Body of pancreas (tissue), 4 donors: ENCODE measurements around the gene ST6GALNAC4.

ENCODE experiments used
- POLR2A ChIP-seq, 3 donors: fragments of 450-650 bp; IDR thresholded peaks; one replicate each; pipeline ENCODE4 v1.6.1; 2016; ENCODE audit warnings: antibody characterized with exemption in 3 of 3, mild to moderate bottlenecking in 2 of 3
- TF ChIP-seq, protein P1 (sequence below), 7 experiments: fragments of 450-650 bp in 4 of 7; fragments of 200-600 bp in 3 of 7; sonication (generic) in 3 of 7; IDR thresholded peaks; one replicate each; pipeline ENCODE4 v1.5.1; 2016 to 2019; ENCODE audit warnings: antibody characterized with exemption in 7 of 7

DNA sequence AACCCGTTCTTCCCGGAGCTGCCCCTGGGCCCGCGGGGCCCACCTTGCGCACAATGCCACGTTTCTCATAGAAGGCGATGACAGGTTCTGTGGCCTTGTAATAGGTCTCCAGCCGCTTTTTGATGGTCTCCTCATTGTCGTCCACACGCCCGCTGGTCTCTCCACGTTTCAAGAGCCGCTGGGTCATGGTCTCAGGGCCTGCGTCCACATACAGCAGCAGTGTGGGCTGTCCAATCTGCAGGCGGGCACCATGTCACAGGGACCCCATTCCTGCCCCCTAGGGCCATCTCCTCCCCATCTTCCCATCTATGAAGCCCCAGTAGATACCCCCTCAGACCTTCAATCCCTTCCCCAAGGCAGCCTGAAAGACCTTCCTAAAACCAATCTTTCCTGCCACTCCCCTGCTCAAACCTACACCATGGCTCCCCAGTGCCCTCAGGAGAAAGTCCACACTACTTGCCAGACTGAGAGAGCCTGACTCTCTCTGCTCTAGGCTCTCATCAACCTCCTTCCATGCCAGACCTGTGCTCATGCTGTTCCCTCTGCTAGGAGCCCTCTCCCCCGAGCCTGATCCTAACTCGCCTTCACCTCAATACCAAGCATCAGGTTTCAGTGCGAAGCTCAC lies 48.5 kb downstream of the ST6GALNAC4 start:
- TF ChIP-seq, protein P1, sequence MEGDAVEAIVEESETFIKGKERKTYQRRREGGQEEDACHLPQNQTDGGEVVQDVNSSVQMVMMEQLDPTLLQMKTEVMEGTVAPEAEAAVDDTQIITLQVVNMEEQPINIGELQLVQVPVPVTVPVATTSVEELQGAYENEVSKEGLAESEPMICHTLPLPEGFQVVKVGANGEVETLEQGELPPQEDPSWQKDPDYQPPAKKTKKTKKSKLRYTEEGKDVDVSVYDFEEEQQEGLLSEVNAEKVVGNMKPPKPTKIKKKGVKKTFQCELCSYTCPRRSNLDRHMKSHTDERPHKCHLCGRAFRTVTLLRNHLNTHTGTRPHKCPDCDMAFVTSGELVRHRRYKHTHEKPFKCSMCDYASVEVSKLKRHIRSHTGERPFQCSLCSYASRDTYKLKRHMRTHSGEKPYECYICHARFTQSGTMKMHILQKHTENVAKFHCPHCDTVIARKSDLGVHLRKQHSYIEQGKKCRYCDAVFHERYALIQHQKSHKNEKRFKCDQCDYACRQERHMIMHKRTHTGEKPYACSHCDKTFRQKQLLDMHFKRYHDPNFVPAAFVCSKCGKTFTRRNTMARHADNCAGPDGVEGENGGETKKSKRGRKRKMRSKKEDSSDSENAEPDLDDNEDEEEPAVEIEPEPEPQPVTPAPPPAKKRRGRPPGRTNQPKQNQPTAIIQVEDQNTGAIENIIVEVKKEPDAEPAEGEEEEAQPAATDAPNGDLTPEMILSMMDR (IDR thresholded peaks at IDR 0.05): no peak
- TF ChIP-seq POLR2A (IDR thresholded peaks at IDR 0.05): no peak
